Osteocyte (in vitro differentiated cells): ENCODE measurements around the gene CACNG8. TPM values are rescaled to one million over a fixed set of nuclear protein-coding genes. Genes with fewer than 3 reads are reported as not detected.

Experiments
- DNase-seq: peaks from one replicate; pipeline ENCODE4 v3.0.0; 2021; ENCODE audit warnings: mixed read lengths; ENCODE audit not compliant: unreplicated experiment; ENCODE audit errors: extremely low spot score
- H3K27ac Mint-ChIP-seq: one replicate; pipeline ENCODE4 v1.8.0; 2021; ENCODE audit warnings: mild to moderate bottlenecking, mixed read lengths; ENCODE audit not compliant: unreplicated experiment
- H3K27me3 Mint-ChIP-seq: one replicate; pipeline ENCODE4 v1.8.0; 2021; ENCODE audit warnings: mixed read lengths; ENCODE audit not compliant: unreplicated experiment
- H3K36me3 Mint-ChIP-seq: one replicate; pipeline ENCODE4 v1.8.0; 2021; ENCODE audit warnings: mixed read lengths; ENCODE audit not compliant: unreplicated experiment
- H3K4me1 Mint-ChIP-seq: one replicate; pipeline ENCODE4 v1.8.0; 2021; ENCODE audit warnings: mixed read lengths; ENCODE audit not compliant: unreplicated experiment
- H3K4me3 Mint-ChIP-seq: one replicate; pipeline ENCODE4 v1.8.0; 2021; ENCODE audit warnings: mild to moderate bottlenecking, moderate library complexity, mixed read lengths; ENCODE audit not compliant: unreplicated experiment
- H3K9me3 Mint-ChIP-seq: one replicate; pipeline ENCODE4 v1.8.0; 2021; ENCODE audit warnings: mixed read lengths; ENCODE audit not compliant: unreplicated experiment
- total RNA-seq: library from RNA; stranded (reverse); gene quantifications from 2 replicates; pipeline ENCODE4 v1.2.1, GENCODE V29; 2021
- TF ChIP-seq, protein P1 (sequence below): fragments of 200-600 bp; sonication (generic); IDR thresholded peaks from 2 replicates; pipeline ENCODE4 v1.5.0; 2021; ENCODE audit warnings: antibody characterized with exemption, mild to moderate bottlenecking, moderate library complexity

Gene CACNG8
- total RNA-seq, 1 donor from 2014 or later = not detected

DNA sequence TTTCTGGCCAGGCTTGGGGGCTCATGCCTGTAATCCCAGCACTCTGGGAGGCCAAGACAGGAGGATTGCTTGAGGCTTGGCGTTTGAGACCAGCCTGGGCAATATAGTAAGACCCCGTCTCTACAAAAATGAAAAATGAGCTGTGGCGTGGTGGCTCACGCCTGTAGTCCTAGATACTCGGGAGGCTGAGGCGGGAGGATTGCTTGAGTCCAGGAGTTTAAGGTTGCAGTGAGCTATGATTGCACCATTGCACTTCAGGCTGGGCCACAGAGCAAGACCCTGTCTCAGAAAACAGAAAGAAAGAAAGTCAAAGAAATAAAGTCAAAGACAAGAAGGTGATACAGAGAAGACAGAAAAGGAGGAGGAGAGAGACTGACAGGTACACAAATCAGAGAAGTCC is 26.2 kb downstream of the CACNG8 start:
- H3K27me3 Mint-ChIP-seq = no peaks in the 10 kb centered on the region
- H3K4me1 Mint-ChIP-seq = peaks cover 9% of the 10 kb centered on the region
- H3K27ac Mint-ChIP-seq = no peak overlapping the region
- H3K4me3 Mint-ChIP-seq = no peak overlapping the region
- TF ChIP-seq, protein P1, sequence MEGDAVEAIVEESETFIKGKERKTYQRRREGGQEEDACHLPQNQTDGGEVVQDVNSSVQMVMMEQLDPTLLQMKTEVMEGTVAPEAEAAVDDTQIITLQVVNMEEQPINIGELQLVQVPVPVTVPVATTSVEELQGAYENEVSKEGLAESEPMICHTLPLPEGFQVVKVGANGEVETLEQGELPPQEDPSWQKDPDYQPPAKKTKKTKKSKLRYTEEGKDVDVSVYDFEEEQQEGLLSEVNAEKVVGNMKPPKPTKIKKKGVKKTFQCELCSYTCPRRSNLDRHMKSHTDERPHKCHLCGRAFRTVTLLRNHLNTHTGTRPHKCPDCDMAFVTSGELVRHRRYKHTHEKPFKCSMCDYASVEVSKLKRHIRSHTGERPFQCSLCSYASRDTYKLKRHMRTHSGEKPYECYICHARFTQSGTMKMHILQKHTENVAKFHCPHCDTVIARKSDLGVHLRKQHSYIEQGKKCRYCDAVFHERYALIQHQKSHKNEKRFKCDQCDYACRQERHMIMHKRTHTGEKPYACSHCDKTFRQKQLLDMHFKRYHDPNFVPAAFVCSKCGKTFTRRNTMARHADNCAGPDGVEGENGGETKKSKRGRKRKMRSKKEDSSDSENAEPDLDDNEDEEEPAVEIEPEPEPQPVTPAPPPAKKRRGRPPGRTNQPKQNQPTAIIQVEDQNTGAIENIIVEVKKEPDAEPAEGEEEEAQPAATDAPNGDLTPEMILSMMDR = no peak
- no peaks in the 10 kb centered on the region for H3K36me3 Mint-ChIP-seq
- no peaks in the 10 kb centered on the region for H3K9me3 Mint-ChIP-seq
- no peak for DNase-seq

DNA sequence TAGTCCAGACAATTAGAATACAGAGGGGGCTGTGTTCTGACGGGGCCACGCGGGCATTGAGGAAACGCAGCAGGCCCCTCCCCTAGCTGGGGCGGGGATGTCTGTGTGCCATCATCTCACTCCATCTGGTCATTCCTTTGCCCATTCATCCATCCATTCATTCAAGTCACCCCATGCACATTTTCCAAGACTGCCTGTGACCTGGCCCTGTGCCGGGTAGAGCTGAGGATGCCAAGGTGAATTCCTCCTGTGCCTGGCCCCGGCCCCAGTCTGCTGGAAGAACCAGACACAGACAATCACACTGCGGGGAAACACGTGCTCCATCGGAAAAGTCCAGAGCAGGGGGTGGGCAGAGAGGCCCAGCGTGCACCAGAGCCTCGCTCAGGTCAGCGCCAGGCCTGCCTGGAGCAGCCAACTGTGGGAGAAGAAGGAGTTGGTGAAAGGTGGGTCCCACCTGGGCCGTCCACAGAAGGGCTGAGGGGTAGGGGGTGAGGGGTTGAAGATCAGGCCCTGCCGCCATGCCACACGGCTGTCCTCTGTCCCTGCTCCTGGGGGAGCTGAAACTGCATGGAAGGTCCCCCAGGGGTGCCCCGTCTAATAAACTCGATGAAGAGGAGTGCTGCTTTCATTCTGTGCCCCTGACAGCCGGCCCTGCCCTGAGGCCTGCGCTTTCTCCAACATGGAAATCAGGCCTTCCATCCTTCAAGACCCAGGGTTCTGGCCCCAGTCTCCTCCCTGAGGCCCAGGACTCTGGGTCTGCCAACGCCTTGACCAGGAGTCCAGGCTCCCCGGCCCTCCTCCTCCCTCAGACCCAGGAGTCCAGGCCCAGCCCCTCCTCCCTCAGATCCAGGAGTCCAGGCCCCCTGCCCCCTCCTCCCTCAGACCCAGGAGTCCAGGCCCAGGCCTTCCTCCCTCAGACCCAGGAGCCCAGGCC is 27.1 kb downstream of the CACNG8 start:
- DNase-seq = no peak
- Mint-ChIP-seq H3K4me1 (peaks cover 9% of the 10 kb centered on the region), H3K4me3 (no peak overlapping the region), H3K36me3 (no peaks in the 10 kb centered on the region), H3K27me3 (no peaks in the 10 kb centered on the region), H3K9me3 (no peaks in the 10 kb centered on the region), H3K27ac (no peak overlapping the region)
- TF ChIP-seq, protein P1 = no peak

DNA sequence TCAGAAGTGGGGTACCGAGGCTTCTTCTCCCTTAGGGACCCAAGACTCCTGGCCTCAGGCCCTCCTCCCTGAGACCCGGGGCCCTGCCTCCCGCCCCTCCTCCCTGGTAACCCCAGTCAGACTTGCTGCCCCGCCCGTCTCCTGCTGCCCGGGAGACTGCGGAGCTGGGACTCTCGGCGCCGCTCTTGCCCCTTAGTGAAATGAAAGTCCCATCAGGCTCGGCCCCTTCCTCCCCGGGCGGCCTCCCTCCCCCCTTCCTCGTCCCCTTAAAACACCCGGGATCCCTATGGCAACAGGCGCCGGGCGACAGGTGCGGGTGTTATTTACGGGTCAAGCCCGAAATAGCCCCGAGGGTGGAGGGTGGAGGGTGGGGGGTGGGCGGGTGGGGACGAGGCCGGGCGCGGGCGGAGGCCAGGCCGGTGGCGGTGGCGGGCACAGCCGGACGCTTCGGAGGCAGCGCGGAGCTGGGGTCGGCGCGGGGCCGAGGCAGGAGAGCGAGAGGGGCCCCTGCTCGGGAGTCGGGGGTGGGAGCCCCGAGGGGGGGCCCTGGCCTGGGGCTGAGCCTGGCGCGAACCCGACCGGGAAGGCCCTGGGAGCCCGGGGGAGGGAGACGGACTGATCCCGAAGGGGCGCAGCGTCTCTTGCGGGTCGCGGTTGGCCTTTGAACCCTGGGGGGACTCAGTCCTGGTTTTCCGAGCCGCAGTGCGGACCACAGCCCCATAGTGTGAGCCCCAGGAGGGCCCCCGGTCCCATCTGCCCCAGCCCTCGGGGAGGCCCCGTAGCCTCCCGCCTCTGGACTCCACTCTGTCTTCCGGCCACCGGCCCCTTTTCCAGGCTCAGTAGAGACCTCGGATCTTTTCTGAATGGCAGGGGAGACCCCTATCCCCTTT is 28.7 kb downstream of the CACNG8 start, which contains the start of gene CACNG6:
CACNG6 (plus strand) TSS at position 414 of the 890 bp plus-strand sequence. CDS start 1,241 bp downstream, outside the sequence.
- Mint-ChIP-seq H3K9me3 (no peaks in the 10 kb centered on the region), H3K36me3 (no peaks in the 10 kb centered on the region), H3K4me3 (peak within 1 kb of the TSS; percentile 56), H3K4me1 (peaks cover 9% of the 10 kb centered on the region), H3K27ac (no peak within 1 kb of the TSS), H3K27me3 (no peaks in the 10 kb centered on the region)
- DNase-seq = no peak
- TF ChIP-seq, protein P1 = no peak

DNA sequence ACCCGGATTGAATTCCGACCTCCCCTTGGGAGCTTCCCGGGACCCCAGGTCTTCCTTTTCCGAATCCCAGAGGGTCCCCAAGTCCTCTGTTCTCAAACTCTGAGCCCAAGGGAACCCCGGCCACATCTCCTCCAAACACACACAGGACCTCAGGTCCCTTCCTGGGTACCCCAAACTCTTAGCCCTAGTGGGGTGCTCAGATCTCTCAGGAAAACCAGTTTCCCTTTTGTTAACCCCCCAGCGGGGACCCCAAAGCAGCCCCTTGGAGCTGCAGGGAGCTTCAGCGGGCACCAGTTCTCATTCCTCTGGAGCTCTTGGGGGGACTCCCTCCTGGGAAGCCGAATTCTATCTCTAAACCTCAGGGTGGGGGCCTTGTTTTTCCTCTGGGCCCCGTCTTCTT is 29.5 kb downstream of the CACNG8 start:
- TF ChIP-seq, protein P1 = no peak
- Mint-ChIP-seq H3K9me3 (no peaks in the 10 kb centered on the region), H3K36me3 (no peaks in the 10 kb centered on the region), H3K4me3 (peak overlapping the region; percentile 56), H3K27ac (no peak overlapping the region), H3K4me1 (peaks cover 9% of the 10 kb centered on the region), H3K27me3 (no peaks in the 10 kb centered on the region)
- no peak for DNase-seq

DNA sequence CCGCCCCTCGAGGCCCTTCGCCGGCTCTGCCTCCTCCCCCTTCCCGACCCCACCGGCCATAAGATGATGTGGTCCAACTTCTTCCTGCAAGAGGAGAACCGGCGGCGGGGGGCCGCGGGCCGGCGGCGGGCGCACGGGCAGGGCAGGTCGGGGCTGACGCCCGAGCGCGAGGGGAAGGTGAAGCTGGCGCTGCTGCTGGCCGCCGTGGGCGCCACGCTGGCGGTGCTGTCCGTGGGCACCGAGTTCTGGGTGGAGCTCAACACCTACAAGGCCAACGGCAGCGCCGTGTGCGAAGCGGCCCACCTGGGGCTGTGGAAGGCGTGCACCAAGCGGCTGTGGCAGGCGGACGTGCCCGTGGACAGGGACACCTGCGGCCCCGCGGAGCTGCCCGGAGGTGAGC is 30.1 kb downstream of the CACNG8 start:
- no peak overlapping the region for H3K27ac Mint-ChIP-seq
- no peaks in the 10 kb centered on the region for H3K9me3 Mint-ChIP-seq
- peaks cover 9% of the 10 kb centered on the region for H3K4me1 Mint-ChIP-seq
- no peaks in the 10 kb centered on the region for H3K27me3 Mint-ChIP-seq
- TF ChIP-seq, protein P1 = no peak
- DNase-seq = no peak
- H3K4me3 Mint-ChIP-seq = no peak overlapping the region
- H3K36me3 Mint-ChIP-seq = no peaks in the 10 kb centered on the region
